IMR-90 (cell line): Measurements from ENCODE around the gene SETD9. TPM values are rescaled to one million over a fixed set of nuclear protein-coding genes. Genes with fewer than 3 reads are reported as not detected.

Source experiments
- ATAC-seq: fragments of 200-7000 bp; cut with Tn5 transposase; 2 replicates; pipeline ENCODE4 v1.9.1; 2020; ENCODE audit warnings: low read depth, mild to moderate bottlenecking, moderate library complexity
- BruUV-seq: library from RNA; stranded (reverse); fragments of 400-500 nt; replicated peaks from 2 replicates; lab custom pipeline; 2021; lab: Mats Ljungman, UMichigan
- CTCF ChIA-PET: fragments of 300-600 bp; formaldehyde crosslinking; extraction: SDS; loops from one replicate; lab custom pipeline; 2021; ENCODE audit warnings: antibody characterized with exemption; lab: Yijun Ruan, JAX
- POLR2A ChIA-PET: fragments of 300-600 bp; sonication (Branson Sonifier 250); formaldehyde crosslinking; loops from one replicate; lab custom pipeline; 2022; ENCODE audit warnings: antibody characterized with exemption; ENCODE audit not compliant: unreplicated experiment; lab: Charles Lee
- DNase-seq: peaks from one replicate; pipeline ENCODE4 v3.0.0; 2013
- H2AFZ ChIP-seq: replicated peaks from 2 replicates; pipeline ENCODE3; 2013; ENCODE audit warnings: low read length, mild to moderate bottlenecking; ENCODE audit not compliant: poor library complexity
- H2AK5ac ChIP-seq: 2 replicates; pipeline ENCODE4 v1.6.1; 2013; ENCODE audit warnings: low read depth, low read length, inconsistent platforms
- H2AK9ac ChIP-seq: replicated peaks from 2 replicates; pipeline ENCODE3; 2013; ENCODE audit warnings: mild to moderate bottlenecking, low read depth, low read length, moderate library complexity; ENCODE audit not compliant: poor library complexity
- H2BK120ac ChIP-seq: 2 replicates; pipeline ENCODE4 v1.6.1; 2013; ENCODE audit warnings: low read depth, low read length, inconsistent platforms
- H2BK15ac ChIP-seq: 3 replicates; pipeline ENCODE4 v1.6.1; 2013; ENCODE audit warnings: low read depth, low read length, inconsistent platforms
- H2BK20ac ChIP-seq: 2 replicates; pipeline ENCODE4 v1.6.1; 2013; ENCODE audit warnings: low read depth, mild to moderate bottlenecking, inconsistent platforms, low read length, moderate library complexity
- H2BK5ac ChIP-seq: 2 replicates; pipeline ENCODE4 v1.6.1; 2013; ENCODE audit warnings: mild to moderate bottlenecking, low read depth, low read length, inconsistent platforms; ENCODE audit not compliant: poor library complexity, severe bottlenecking
- H3K14ac ChIP-seq: replicated peaks from 2 replicates; pipeline ENCODE4 v1.6.1; 2013; ENCODE audit warnings: low read depth, low read length, inconsistent platforms
- H3K18ac ChIP-seq: 2 replicates; pipeline ENCODE4 v1.6.1; 2013; ENCODE audit warnings: low read depth, low read length, control low read depth
- H3K23ac ChIP-seq: 2 replicates; pipeline ENCODE4 v1.6.1; 2013; ENCODE audit warnings: low read depth, low read length, inconsistent platforms
- H3K27ac ChIP-seq: 2 replicates; pipeline ENCODE4 v1.5.1; 2013; ENCODE audit warnings: mild to moderate bottlenecking, control low read depth, low read length; ENCODE audit not compliant: insufficient read depth
- H3K27me3 ChIP-seq: 2 replicates; pipeline ENCODE4 v1.6.1; 2013; ENCODE audit warnings: low read length; ENCODE audit not compliant: control insufficient read depth, insufficient read depth
- H3K36me3 ChIP-seq: 2 replicates; pipeline ENCODE4 v1.6.1; 2013; ENCODE audit warnings: low read length, mixed read lengths; ENCODE audit not compliant: control insufficient read depth, insufficient read depth
- H3K4ac ChIP-seq: 2 replicates; pipeline ENCODE4 v1.6.1; 2013; ENCODE audit warnings: low read depth, low read length, inconsistent platforms
- H3K4me1 ChIP-seq: 2 replicates; pipeline ENCODE4 v1.6.1; 2013; ENCODE audit warnings: low read length, mixed read lengths; ENCODE audit not compliant: control insufficient read depth, insufficient read depth
- H3K4me2 ChIP-seq: 2 replicates; pipeline ENCODE4 v1.6.1; 2013; ENCODE audit warnings: low read depth, mild to moderate bottlenecking, control low read depth, low read length, moderate library complexity
- H3K4me3 ChIP-seq: 2 replicates; pipeline ENCODE4 v1.5.1; 2013; ENCODE audit warnings: low read depth, mild to moderate bottlenecking, control low read depth, low read length, moderate library complexity; ENCODE audit not compliant: insufficient read depth
- H3K56ac ChIP-seq: 2 replicates; pipeline ENCODE4 v1.6.1; 2013; ENCODE audit warnings: low read length, inconsistent platforms; ENCODE audit not compliant: insufficient read depth; ENCODE audit errors: extremely low read depth
- H3K79me1 ChIP-seq, 2 experiments: 2 replicates each; pipeline ENCODE4 v1.6.1; 2013; ENCODE audit warnings: low read length in 2 of 2, inconsistent platforms in 1 of 2, low read depth in 1 of 2
- H3K9ac ChIP-seq: 2 replicates; pipeline ENCODE4 v1.6.1; 2013; ENCODE audit warnings: low read depth, low read length, control low read depth
- H3K9me1 ChIP-seq: 2 replicates; pipeline ENCODE4 v1.6.1; 2013; ENCODE audit warnings: low read length, inconsistent platforms; ENCODE audit not compliant: insufficient read depth
- H3K9me3 ChIP-seq: 2 replicates; pipeline ENCODE4 v1.6.1; 2013; ENCODE audit warnings: low read length; ENCODE audit not compliant: control insufficient read depth, insufficient read depth
- H4K20me1 ChIP-seq: 2 replicates; pipeline ENCODE4 v1.6.1; 2013; ENCODE audit warnings: low read length, inconsistent platforms; ENCODE audit not compliant: insufficient read depth
- H4K5ac ChIP-seq: 2 replicates; pipeline ENCODE4 v1.6.1; 2013; ENCODE audit warnings: mild to moderate bottlenecking, low read depth, low read length, control low read depth
- H4K8ac ChIP-seq, 2 experiments: 2 replicates each; pipeline ENCODE4 v1.6.1; 2013; ENCODE audit warnings: low read depth in 2 of 2, low read length in 2 of 2, control low read depth in 1 of 2, inconsistent platforms in 1 of 2
- H4K91ac ChIP-seq: 2 replicates; pipeline ENCODE4 v1.6.1; 2013; ENCODE audit warnings: low read depth, low read length, inconsistent platforms; ENCODE audit not compliant: insufficient read depth
- FOS ChIP-seq: fragments of 150-350 bp; IDR thresholded peaks from 2 replicates; pipeline ENCODE4 v1.6.1; 2016; ENCODE audit warnings: low read depth, low read length
- MAZ ChIP-seq: IDR thresholded peaks from 2 replicates; pipeline ENCODE4 v1.6.1; 2012; ENCODE audit warnings: low read depth, mild to moderate bottlenecking, low read length, improper control_type of control experiment, moderate library complexity, borderline replicate concordance
- RAD21 ChIP-seq: IDR thresholded peaks from 2 replicates; pipeline ENCODE4 v1.6.1; 2012; ENCODE audit warnings: low read length, improper control_type of control experiment
- RCOR1 ChIP-seq: IDR thresholded peaks from 2 replicates; pipeline ENCODE4 v1.6.1; 2012; ENCODE audit warnings: mild to moderate bottlenecking, low read length, improper control_type of control experiment; ENCODE audit not compliant: insufficient replicate concordance
- RFX5 ChIP-seq: IDR thresholded peaks from 2 replicates; pipeline ENCODE4 v1.8.0; 2012; ENCODE audit warnings: low read depth, mild to moderate bottlenecking, low read length, moderate library complexity
- WGBS, 2 experiments: methylation state at CpG; one replicate each; pipeline versions ENCODE4 v1.1.5 to v1.1.7; 2013; ENCODE audit warnings: missing lambda C conversion rate in 2 of 2; ENCODE audit not compliant: insufficient read length in 1 of 2; ENCODE audit errors: extremely low coverage in 2 of 2; 5-methylcytosine and 5-hydroxymethylcytosine counted together
- dilution Hi-C: fragments of 300-500 bp; cut with HindIII; formaldehyde crosslinking; loops from one replicate; pipeline ENCODE4 v1.14.3; 2018; ENCODE audit warnings: low sequenced_read_pairs; ENCODE audit not compliant: unreplicated experiment
- in situ Hi-C: fragments of 300-500 bp; cut with MboI; formaldehyde crosslinking; loops from 3 replicates; pipeline ENCODE4 v1.14.3; 2019; ENCODE audit warnings: low sequenced_read_pairs, inconsistent platforms, mixed read lengths
- intact Hi-C: fragments of 100-400 bp; cut with micrococcal nuclease; formaldehyde crosslinking; loops from 2 replicates; pipeline ENCODE4 v1.10.0; 2022
- polyA plus RNA-seq, 3 experiments: library from polyadenylated mRNA; depleted of rRNA; stranded (reverse); fragments of >200 nt; gene quantifications; 2 replicates each; pipeline ENCODE4 v1.2.3, GENCODE V29; 2012; ENCODE audit warnings: low replicate concordance in 1 of 3
- total RNA-seq: library from RNA; depleted of rRNA; stranded (reverse); fragments of >200 nt; gene quantifications from 2 replicates; pipeline ENCODE4 v1.2.3, GENCODE V29; 2012
- TF ChIP-seq, protein P1 (sequence below): fragments of 150-350 bp; IDR thresholded peaks from 2 replicates; pipeline ENCODE4 v1.6.1; 2017; ENCODE audit warnings: mild to moderate bottlenecking, antibody characterized with exemption, low read length, low read depth

The SETD9 gene
- total and polyA plus RNA-seq, 2 of the 4 experiments (the other 2 are of a cell fraction) = 3.9 to 8.1 TPM

DNA sequence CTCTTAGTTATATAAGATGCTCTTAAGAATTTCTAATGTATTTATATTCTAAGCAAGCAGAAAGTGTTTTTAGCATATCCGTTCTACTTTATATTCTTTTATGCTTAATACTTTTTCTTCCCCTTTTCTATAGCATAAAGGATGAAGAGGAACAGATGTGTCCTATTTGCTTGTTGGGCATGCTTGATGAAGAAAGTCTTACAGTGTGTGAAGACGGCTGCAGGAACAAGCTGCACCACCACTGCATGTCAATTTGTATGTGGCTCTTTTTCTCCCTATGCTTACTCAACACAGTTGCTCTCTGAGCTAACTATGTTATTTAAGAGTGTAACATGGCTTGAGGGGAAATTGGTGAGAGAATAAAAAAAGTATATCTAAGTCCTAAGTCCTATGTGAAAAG lies 37.6 kb upstream of the SETD9 start:
- no peak overlapping the region for H2AK9ac ChIP-seq
- no peak overlapping the region for H4K91ac ChIP-seq
- TF ChIP-seq, protein P1, sequence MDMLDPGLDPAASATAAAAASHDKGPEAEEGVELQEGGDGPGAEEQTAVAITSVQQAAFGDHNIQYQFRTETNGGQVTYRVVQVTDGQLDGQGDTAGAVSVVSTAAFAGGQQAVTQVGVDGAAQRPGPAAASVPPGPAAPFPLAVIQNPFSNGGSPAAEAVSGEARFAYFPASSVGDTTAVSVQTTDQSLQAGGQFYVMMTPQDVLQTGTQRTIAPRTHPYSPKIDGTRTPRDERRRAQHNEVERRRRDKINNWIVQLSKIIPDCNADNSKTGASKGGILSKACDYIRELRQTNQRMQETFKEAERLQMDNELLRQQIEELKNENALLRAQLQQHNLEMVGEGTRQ = no peak
- no peak for TF ChIP-seq RAD21
- TF ChIP-seq FOS = no peak
- TF ChIP-seq MAZ = no peak
- TF ChIP-seq RCOR1 = no peak
- TF ChIP-seq RFX5 = no peak
- WGBS, 2 experiments = 80% methylated on average over 1 of the region's 2 CpGs; no CpG with 5 or more reads in 1 of the 2 experiments
- ChIA-PET CTCF (no interaction called here), POLR2A (no interaction called here)
- no peak overlapping the region for H4K8ac ChIP-seq
- H2AK5ac ChIP-seq = no peak overlapping the region
- H2BK20ac ChIP-seq = no peak overlapping the region
- H3K36me3 ChIP-seq = peaks cover 33% of the 10 kb centered on the region
- H3K9me1 ChIP-seq = no peaks in the 10 kb centered on the region; the same call in 1 of the 2 replicates
- no peak overlapping the region for H2BK5ac ChIP-seq
- no peak overlapping the region for H3K27ac ChIP-seq
- no peaks in the 10 kb centered on the region; the same call in 1 of the 2 replicates for H4K20me1 ChIP-seq
- no peak overlapping the region for H3K4ac ChIP-seq
- no peak overlapping the region for H3K4me2 ChIP-seq
- no peak overlapping the region for H4K5ac ChIP-seq
- H2AFZ ChIP-seq = no peak overlapping the region
- in situ Hi-C loops (no loop called here), intact Hi-C loops (loop anchor here (5.0 to 10.0 kb wide), 2 partner anchors 56 to 1587 kb away; no protein-coding TSS in a partner anchor), dilution Hi-C loops (no loop called here)
- no peak overlapping the region for H3K18ac ChIP-seq
- no peak overlapping the region for H2BK120ac ChIP-seq
- no peak overlapping the region for H3K56ac ChIP-seq
- no peak overlapping the region for H3K4me3 ChIP-seq
- no peaks in the 10 kb centered on the region for H3K4me1 ChIP-seq
- BruUV-seq = no TSS peak
- H3K14ac ChIP-seq = no peak overlapping the region
- H3K79me1 ChIP-seq = peaks cover 6 to 12% of the 10 kb centered on the region in 2 experiments
- H2BK15ac ChIP-seq = no peak overlapping the region
- H3K27me3 ChIP-seq = no peaks in the 10 kb centered on the region
- ATAC-seq (no peak), DNase-seq (no peak)
- H3K9ac ChIP-seq = no peak overlapping the region
- no peaks in the 10 kb centered on the region for H3K9me3 ChIP-seq
- H3K23ac ChIP-seq = no peak overlapping the region
